Measurements from ENCODE around the gene ITCH. TPM values are rescaled to one million over a fixed set of nuclear protein-coding genes. Genes with fewer than 3 reads are reported as not detected.

ITCH gene
- total RNA-seq, 2 donors from 2014 or later: 46.2 to 70.6 TPM

DNA sequence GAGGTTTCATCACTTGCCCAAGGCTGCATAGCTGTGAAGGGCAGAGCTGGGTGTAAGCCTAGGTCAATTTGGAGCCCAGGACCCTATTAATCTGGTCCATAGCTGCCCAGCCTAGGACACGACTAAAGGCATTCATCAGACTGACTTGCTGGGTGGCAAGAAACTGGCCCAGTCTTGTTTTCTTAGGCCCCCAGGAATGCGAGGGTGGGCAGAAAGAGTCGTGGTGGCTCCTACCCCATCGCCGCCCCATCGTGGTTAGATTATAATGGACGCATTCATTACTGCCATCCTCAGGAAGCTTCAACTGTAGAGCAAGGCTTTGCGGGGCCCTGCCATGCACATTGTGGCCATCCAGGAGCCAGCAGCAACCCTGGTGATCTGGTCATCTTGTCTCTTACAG, 169.2 kb downstream of the ITCH start:
- H3K9me3 ChIP-seq: no peaks in the 10 kb centered on the region
- H3K27ac ChIP-seq: no peak overlapping the region
- peaks cover 10 to 26% of the 10 kb centered on the region in 2 donors for H3K4me1 ChIP-seq (ENCODE audit: control insufficient read depth in 1 of 2, low read depth in 2 of 2)
- no peak for DNase-seq (ENCODE audit: low spot score)
- H3K4me3 ChIP-seq: no peak overlapping the region
- TF ChIP-seq, protein P1, sequence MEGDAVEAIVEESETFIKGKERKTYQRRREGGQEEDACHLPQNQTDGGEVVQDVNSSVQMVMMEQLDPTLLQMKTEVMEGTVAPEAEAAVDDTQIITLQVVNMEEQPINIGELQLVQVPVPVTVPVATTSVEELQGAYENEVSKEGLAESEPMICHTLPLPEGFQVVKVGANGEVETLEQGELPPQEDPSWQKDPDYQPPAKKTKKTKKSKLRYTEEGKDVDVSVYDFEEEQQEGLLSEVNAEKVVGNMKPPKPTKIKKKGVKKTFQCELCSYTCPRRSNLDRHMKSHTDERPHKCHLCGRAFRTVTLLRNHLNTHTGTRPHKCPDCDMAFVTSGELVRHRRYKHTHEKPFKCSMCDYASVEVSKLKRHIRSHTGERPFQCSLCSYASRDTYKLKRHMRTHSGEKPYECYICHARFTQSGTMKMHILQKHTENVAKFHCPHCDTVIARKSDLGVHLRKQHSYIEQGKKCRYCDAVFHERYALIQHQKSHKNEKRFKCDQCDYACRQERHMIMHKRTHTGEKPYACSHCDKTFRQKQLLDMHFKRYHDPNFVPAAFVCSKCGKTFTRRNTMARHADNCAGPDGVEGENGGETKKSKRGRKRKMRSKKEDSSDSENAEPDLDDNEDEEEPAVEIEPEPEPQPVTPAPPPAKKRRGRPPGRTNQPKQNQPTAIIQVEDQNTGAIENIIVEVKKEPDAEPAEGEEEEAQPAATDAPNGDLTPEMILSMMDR (IDR thresholded peaks at IDR 0.05): no peak
- peaks cover 54% of the 10 kb centered on the region for H3K36me3 ChIP-seq
- no peaks in the 10 kb centered on the region for H3K27me3 ChIP-seq (replicated peaks; ENCODE audit: insufficient read depth)
- no peak for ATAC-seq (ENCODE audit: insufficient number of reproducible peaks, low FRiP score, low read depth)

GRCh38 chr20:34532756-34533155, 169.7 kb downstream of the ITCH start:
- TF ChIP-seq, protein P1 (IDR thresholded peaks at IDR 0.05): no peak
- peaks cover 10 to 26% of the 10 kb centered on the region in 2 donors for H3K4me1 ChIP-seq (ENCODE audit: control insufficient read depth in 1 of 2, low read depth in 2 of 2)
- DNase-seq (ENCODE audit: low spot score): no peak
- H3K9me3 ChIP-seq: no peaks in the 10 kb centered on the region
- no peak overlapping the region for H3K27ac ChIP-seq
- peaks cover 54% of the 10 kb centered on the region for H3K36me3 ChIP-seq
- no peaks in the 10 kb centered on the region for H3K27me3 ChIP-seq (replicated peaks; ENCODE audit: insufficient read depth)
- H3K4me3 ChIP-seq: no peak overlapping the region
- ATAC-seq (ENCODE audit: insufficient number of reproducible peaks, low FRiP score, low read depth): no peak

DNA sequence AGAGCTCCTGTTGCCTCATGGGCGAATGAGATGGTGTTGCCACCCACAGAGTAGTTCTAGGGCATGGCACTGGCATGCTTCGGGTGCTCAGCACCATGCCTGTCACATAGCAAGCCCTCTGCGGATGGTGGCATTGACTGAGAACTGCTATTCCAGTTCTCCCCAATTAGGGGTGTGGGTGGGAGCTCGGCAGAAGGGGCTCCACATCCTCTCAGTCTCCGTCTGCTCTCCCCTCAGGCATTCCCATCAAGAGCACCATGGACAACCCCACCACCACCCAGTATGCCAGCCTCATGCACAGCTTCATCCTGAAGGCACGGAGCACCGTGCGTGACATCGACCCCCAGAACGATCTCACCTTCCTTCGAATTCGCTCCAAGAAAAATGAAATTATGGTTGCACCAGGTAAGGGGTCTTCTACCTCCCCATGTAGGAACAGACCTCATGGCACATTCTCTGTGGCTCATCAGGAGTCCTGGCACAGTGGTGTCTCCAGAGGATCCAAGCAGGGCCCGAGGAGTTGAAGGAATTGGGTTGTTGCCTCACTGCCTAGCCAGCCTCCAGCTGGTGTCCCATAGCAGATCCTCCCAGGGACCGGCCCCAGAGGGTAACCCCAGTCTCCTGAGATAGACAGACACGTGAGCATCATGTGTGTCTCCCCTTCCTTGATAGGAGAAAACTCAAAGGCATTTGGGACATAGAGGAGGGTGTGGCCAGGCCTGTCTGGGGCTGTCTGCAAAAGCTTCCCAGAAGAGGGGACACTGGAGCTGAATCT, 171.5 kb downstream of the ITCH start:
- TF ChIP-seq, protein P1 (IDR thresholded peaks at IDR 0.05): no peak
- Histone ChIP-seq H3K36me3 (peaks cover 53% of the 10 kb centered on the region), H3K27ac (no peak overlapping the region)

GRCh38 chr20:34535301-34535840, 172.3 kb downstream of the ITCH start:
- H3K9me3 ChIP-seq: no peaks in the 10 kb centered on the region
- DNase-seq (ENCODE audit: low spot score): no peak
- peaks cover 0 to 4% of the 10 kb centered on the region in 2 donors for H3K4me1 ChIP-seq (ENCODE audit: control insufficient read depth in 1 of 2, low read depth in 2 of 2)
- H3K27me3 ChIP-seq (replicated peaks; ENCODE audit: insufficient read depth): no peaks in the 10 kb centered on the region
- no peak overlapping the region for H3K4me3 ChIP-seq
- ATAC-seq (ENCODE audit: insufficient number of reproducible peaks, low FRiP score, low read depth): no peak
- TF ChIP-seq, protein P1 (IDR thresholded peaks at IDR 0.05): no peak
- H3K36me3 ChIP-seq: peaks cover 56% of the 10 kb centered on the region
- no peak overlapping the region for H3K27ac ChIP-seq

More for the DNA sequence above, 171.5 kb downstream of the ITCH start:
- Histone ChIP-seq H3K27me3 (replicated peaks; ENCODE audit: insufficient read depth) (no peaks in the 10 kb centered on the region), H3K4me1 (ENCODE audit: control insufficient read depth in 1 of 2, low read depth in 2 of 2) (peaks cover 0 to 12% of the 10 kb centered on the region in 2 donors), H3K4me3 (no peak overlapping the region), H3K9me3 (no peaks in the 10 kb centered on the region)
- ATAC-seq (ENCODE audit: insufficient number of reproducible peaks, low FRiP score, low read depth): no peak
- no peak for DNase-seq (ENCODE audit: low spot score)

DNA sequence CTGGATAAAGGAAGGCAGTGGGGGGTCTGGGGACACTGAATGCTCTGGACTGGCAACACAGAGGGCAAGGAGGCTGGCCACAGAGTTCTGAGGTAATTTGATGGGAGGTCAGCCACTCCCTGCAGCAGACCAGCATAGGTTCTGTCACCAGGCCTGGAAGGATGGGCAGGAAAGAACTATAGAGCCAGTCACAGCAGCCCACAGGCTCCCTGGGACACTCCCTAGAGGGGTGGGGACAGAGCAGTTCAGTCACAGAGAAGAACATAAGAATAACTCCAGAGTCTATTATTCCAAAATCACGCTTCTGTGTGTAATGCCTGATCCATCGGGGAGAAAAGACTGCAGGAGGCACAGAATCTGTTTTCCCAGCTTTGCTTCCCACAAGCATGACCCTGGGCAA, 172.8 kb downstream of the ITCH start:
- Histone ChIP-seq H3K4me3 (no peak overlapping the region), H3K9me3 (no peaks in the 10 kb centered on the region), H3K27ac (no peak overlapping the region), H3K36me3 (peaks cover 56% of the 10 kb centered on the region), H3K4me1 (ENCODE audit: control insufficient read depth in 1 of 2, low read depth in 2 of 2) (peaks cover 0 to under 1% of the 10 kb centered on the region in 2 donors), H3K27me3 (replicated peaks; ENCODE audit: insufficient read depth) (no peaks in the 10 kb centered on the region)
- ATAC-seq (ENCODE audit: insufficient number of reproducible peaks, low FRiP score, low read depth): no peak
- TF ChIP-seq, protein P1 (IDR thresholded peaks at IDR 0.05): no peak
- no peak for DNase-seq (ENCODE audit: low spot score)

All from thoracic aorta (tissue), 2 donors.